Activated CD4-positive, alpha-beta memory T cell treated with anti-CD3 and anti-CD28 coated beads, Interleukin-2, amount 10 ng/mL, durations not matched to agents 7 days and 5 days (primary cell): ENCODE data around the gene LLGL2. TPM values are rescaled to one million over a fixed set of nuclear protein-coding genes. Genes with fewer than 3 reads are reported as not detected.
"Not testable (repeated sequence)": the region's sequence is repeated elsewhere in the genome, so short reads cannot be mapped to it uniquely, and the experiment has no call there.

Experiments
- CTCF ChIA-PET: fragments of 350-600 bp; sonication (Branson Sonifier 250); formaldehyde crosslinking; loops from one replicate; lab custom pipeline; 2021; ENCODE audit warnings: antibody characterized with exemption, inconsistent platforms; lab: Charles Lee
- POLR2A ChIA-PET: fragments of 350-600 bp; sonication (Branson Sonifier 250); formaldehyde crosslinking; loops from one replicate; lab custom pipeline; 2021; ENCODE audit warnings: antibody characterized with exemption; lab: Charles Lee
- DNase-seq: peaks from one replicate; pipeline ENCODE4 v3.0.0-alpha.2; 2020
- H3K27ac Mint-ChIP-seq: one replicate; pipeline ENCODE4 v1.8.0; 2021; ENCODE audit warnings: mild to moderate bottlenecking, mixed read lengths
- H3K27me3 Mint-ChIP-seq: one replicate; pipeline ENCODE4 v1.8.0; 2021; ENCODE audit warnings: mixed read lengths
- H3K36me3 Mint-ChIP-seq: one replicate; pipeline ENCODE4 v1.8.0; 2021; ENCODE audit warnings: low read depth, mixed read lengths
- H3K4me1 Mint-ChIP-seq: one replicate; pipeline ENCODE4 v1.8.0; 2021; ENCODE audit warnings: mixed read lengths
- H3K4me3 Mint-ChIP-seq: one replicate; pipeline ENCODE4 v1.8.0; 2021; ENCODE audit warnings: mild to moderate bottlenecking, mixed read lengths
- H3K9me3 Mint-ChIP-seq: one replicate; pipeline ENCODE4 v1.8.0; 2021; ENCODE audit warnings: mixed read lengths
- total RNA-seq, 2 experiments: library from RNA; stranded (reverse); gene quantifications; one replicate each; pipeline ENCODE4 v1.2.3, GENCODE V29; 2021

Gene LLGL2
- total RNA-seq, 2 experiments from 2014 or later: 25.9 to 27.8 TPM

DNA sequence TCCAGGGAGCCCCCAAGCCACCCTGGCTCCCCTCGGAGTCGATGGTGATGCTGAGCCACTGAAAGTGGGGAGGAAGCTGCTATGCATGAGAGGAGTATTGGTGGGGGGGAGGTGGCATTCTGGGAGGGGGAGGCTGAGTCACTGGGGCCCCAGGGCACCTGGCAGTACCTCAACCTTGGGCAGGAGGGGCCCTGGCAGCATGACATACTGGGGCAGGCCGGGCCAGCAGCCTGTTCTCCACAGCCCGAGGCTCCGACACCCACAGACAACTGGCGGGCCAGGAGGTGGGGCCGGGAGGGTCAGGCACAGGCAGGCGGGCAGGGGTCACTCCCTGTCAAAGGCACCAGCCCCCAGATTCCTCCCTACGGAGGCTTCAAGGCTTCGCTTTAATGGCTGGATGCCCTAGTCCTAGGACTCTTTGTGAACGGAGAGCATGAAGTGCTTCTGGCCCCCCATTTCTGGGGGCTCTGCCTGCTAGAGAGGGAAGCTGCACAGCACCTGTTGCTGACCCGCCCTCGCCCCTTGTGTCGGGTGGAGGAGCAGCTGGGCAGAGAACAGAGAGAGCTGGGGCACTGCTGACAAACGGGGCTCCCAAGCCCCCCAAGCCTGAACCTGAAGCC is 11.1 kb upstream of the LLGL2 start:
- peaks cover 18% of the 10 kb centered on the region for H3K36me3 Mint-ChIP-seq
- peaks cover 26% of the 10 kb centered on the region for H3K4me1 Mint-ChIP-seq
- H3K4me3 Mint-ChIP-seq: no peak overlapping the region
- peaks cover 3% of the 10 kb centered on the region for H3K27me3 Mint-ChIP-seq
- DNase-seq: no peak
- ChIA-PET CTCF (interaction anchor here (0.9 kb wide), 1 partner anchor 58 kb away, joined by 4 read pairs; the partner anchor contains the start of gene TMEM94), POLR2A (no interaction called here)
- H3K9me3 Mint-ChIP-seq: no peaks in the 10 kb centered on the region
- H3K27ac Mint-ChIP-seq: no peak overlapping the region

DNA sequence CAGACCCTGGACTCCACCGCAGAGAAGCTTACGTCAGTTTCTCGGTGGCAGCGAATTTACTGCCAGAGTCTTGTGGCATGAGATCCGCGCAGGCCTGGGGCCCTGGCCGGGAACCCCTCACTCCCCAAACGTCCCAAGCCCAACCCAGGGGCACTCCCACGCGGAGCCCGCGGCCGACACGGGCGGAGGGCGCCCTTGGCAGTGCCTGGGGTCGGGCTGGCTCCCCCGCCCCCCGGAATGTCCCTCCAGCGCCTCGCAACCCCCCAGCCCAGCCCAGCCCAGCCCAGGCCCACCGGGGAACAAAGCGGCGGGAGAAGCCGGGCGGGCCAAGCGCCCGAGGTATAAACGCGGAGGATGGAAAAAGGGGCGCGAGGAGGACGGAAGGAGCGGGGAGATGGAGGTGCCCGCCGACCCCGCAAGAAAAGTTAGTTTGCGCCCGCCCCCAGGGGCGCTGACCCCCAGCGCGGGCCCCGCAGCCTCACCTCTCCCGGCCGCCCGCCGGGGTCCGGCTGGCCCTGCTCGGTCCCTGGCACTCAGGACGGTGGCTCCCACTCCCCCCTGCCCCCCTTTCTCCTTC is 10.5 kb upstream of the LLGL2 start:
- peak overlapping the region; percentile 65 for H3K4me3 Mint-ChIP-seq
- H3K36me3 Mint-ChIP-seq: peaks cover 22% of the 10 kb centered on the region
- POLR2A ChIA-PET: no interaction called here
- no peaks in the 10 kb centered on the region for H3K9me3 Mint-ChIP-seq
- H3K27ac Mint-ChIP-seq: no peak overlapping the region
- DNase-seq: no peak
- CTCF ChIA-PET: no interaction called here
- H3K27me3 Mint-ChIP-seq: peaks cover 3% of the 10 kb centered on the region
- H3K4me1 Mint-ChIP-seq: peaks cover 30% of the 10 kb centered on the region

DNA sequence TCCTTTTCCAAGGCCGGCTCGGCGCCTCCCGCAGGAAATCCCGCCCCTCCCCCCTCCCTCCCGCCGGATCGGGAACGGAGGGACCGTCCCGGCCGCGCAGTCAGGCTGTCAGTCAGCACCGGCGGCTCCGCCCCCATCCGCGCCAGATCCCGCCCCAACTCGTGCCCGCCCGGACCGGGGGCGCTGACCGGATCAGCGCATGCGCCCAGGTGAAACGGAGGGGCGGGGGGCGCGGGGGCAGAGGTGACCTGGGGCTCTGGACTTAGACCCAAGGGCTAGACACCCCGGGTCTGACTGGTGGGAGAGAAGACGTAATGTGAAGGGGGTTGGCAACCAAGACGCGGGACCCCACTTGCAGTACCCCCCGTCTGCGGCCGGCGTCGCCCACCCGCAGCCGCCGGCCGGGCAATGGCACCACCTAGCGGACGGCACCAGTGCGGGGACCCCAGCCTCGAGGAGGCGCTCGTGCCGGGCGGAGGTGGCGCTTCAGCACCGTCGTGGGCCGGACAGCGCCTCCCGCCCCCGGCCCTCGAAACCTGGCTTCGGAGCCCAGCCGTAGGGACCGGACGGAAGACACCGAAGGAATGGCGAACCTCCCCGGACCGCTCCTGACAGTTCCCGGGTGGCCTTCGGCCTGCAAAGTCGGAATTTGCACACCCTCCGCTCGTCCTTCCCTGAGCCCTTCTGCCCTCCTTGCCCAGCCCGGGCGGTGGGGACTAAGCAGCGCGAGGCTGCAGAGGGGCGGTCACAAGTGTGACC is 9.8 kb upstream of the LLGL2 start, which contains the start of gene CASKIN2:
Gene CASKIN2, minus strand, starts transcription at position 42 of the 759 bp plus-strand sequence. CDS start 1,733 bp downstream, outside the sequence.
- no peak within 1 kb of the TSS for H3K27ac Mint-ChIP-seq
- H3K27me3 Mint-ChIP-seq: peaks cover 3% of the 10 kb centered on the region
- CTCF ChIA-PET: interaction anchor here (0.7 to 1.7 kb wide), 16 partner anchors 10 to 263 kb away, joined by 3 to 17 read pairs (median 4); partner anchors contain the start of genes GRB2, LLGL2, SLC25A19 and SMIM5
- H3K36me3 Mint-ChIP-seq: peaks cover 22% of the 10 kb centered on the region
- H3K4me1 Mint-ChIP-seq: peaks cover 30% of the 10 kb centered on the region
- POLR2A ChIA-PET: interaction anchor here (0.7 to 4.1 kb wide), 14 partner anchors 11 to 777 kb away, joined by 3 to 45 read pairs (median 6); partner anchors contain the start of genes GGA3, GRB2, LLGL2 and MRPS7
- DNase-seq: peak; percentile 82
- H3K4me3 Mint-ChIP-seq: peak within 1 kb of the TSS; percentile 65
- H3K9me3 Mint-ChIP-seq: no peaks in the 10 kb centered on the region

DNA sequence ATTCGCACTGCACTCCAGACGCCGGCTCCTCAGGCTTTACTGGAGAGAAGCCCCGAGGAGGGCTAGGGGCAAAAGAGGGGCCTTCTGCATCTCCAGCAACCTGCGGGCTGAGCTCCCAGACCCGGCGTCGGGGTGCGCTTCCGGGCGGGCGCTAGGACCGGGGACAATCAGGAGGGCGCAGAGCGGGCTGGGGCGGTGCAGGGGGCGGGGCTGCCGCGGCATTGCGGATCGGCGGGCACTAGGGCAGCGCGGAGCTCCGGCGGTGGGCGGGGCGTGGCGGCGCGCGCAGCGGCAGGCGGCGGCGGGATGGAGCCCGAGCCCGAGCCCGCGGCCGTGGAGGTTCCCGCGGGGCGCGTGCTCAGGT is 9.3 kb upstream of the LLGL2 start, which contains the start of gene TSEN54:
Gene TSEN54, plus strand, starts transcription at position 274 of the 364 bp plus-strand sequence. Its CDS starts 33 bp downstream, at position 307.
- Mint-ChIP-seq H3K36me3 (peaks cover 28% of the 10 kb centered on the region), H3K4me3 (peak within 1 kb of the TSS; percentile 94), H3K27me3 (peaks cover 3% of the 10 kb centered on the region), H3K27ac (peak within 1 kb of the TSS; percentile 89), H3K9me3 (no peaks in the 10 kb centered on the region), H3K4me1 (peaks cover 30% of the 10 kb centered on the region)
- ChIA-PET POLR2A (interaction anchor here (0.5 to 4.1 kb wide), 17 partner anchors 10 to 778 kb away, joined by 3 to 45 read pairs (median 5); partner anchors contain the start of genes GGA3, GRB2, LLGL2 and MRPS7), CTCF (interaction anchor here (0.7 to 1.7 kb wide), 19 partner anchors 9 to 360 kb away, joined by 3 to 17 read pairs (median 4); partner anchors contain the start of genes GRB2, LLGL2, SLC25A19 and SMIM5)
- DNase-seq: peak; percentile 96

GRCh38 chr17:75516619-75517296 is 8.7 kb upstream of the LLGL2 start:
- Mint-ChIP-seq H3K27ac (peak overlapping the region; percentile 89), H3K36me3 (peaks cover 30% of the 10 kb centered on the region), H3K4me1 (peaks cover 30% of the 10 kb centered on the region), H3K9me3 (no peaks in the 10 kb centered on the region), H3K4me3 (peak overlapping the region; percentile 94), H3K27me3 (peaks cover 3% of the 10 kb centered on the region)
- CTCF ChIA-PET: interaction anchor here (0.8 to 1.7 kb wide), 18 partner anchors 9 to 359 kb away, joined by 3 to 17 read pairs (median 4); partner anchors contain the start of genes GRB2, LLGL2, SLC25A19 and SMIM5
- DNase-seq: peak; percentile 45
- POLR2A ChIA-PET: interaction anchor here (0.5 to 4.1 kb wide), 18 partner anchors 10 to 778 kb away, joined by 3 to 45 read pairs (median 5); partner anchors contain the start of genes GGA3, GRB2, LLGL2 and MRPS7

- CTCF ChIA-PET: interaction anchor here (0.9 to 1.7 kb wide), 12 partner anchors 8 to 359 kb away, joined by 3 to 17 read pairs (median 6); partner anchors contain the start of genes GALK1, LLGL2, SLC25A19 and TMEM94
- POLR2A ChIA-PET: interaction anchor here (0.5 to 4.1 kb wide), 12 partner anchors 9 to 229 kb away, joined by 3 to 45 read pairs (median 6); partner anchors contain the start of genes LLGL2, SLC25A19 and TMEM94
- H3K27me3 Mint-ChIP-seq: peaks cover 3% of the 10 kb centered on the region
- H3K4me1 Mint-ChIP-seq: peaks cover 30% of the 10 kb centered on the region
- H3K36me3 Mint-ChIP-seq: peaks cover 33% of the 10 kb centered on the region
- peak overlapping the region; percentile 89 for H3K27ac Mint-ChIP-seq
- H3K4me3 Mint-ChIP-seq: peak overlapping the region; percentile 94
- H3K9me3 Mint-ChIP-seq: no peaks in the 10 kb centered on the region
- peak; percentile 57 for DNase-seq
Observed at GRCh38 chr17:75517297-75517865, 8.1 kb upstream of the LLGL2 start.

DNA sequence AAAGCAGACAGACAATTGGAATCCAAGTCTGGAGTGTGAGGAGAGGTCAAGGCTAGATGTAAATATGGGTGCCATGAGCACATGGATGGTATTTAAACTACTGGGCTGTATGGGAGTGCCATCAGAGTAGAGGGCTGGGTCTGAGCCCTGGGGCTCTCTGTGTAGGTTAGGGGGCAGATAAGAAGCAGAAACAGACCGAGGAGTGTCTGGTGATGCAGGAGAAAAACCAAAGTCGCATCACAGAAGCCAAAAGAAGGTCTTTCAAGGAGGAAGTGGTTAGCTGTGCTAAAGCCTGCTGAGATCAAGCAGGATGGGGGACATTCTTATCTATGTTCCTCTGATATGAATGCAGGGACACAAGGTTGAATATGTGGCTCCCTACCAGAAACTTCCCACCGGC is 7.3 kb upstream of the LLGL2 start:
- ChIA-PET POLR2A (interaction anchor here (1.2 to 4.1 kb wide), 5 partner anchors 8 to 61 kb away, joined by 4 to 45 read pairs (median 7); partner anchors contain the start of genes LLGL2 and TMEM94), CTCF (interaction anchor here (0.9 to 1.7 kb wide), 5 partner anchors 17 to 246 kb away, joined by 3 to 7 read pairs (median 3); partner anchors contain the start of genes GALK1 and SLC25A19)
- H3K36me3 Mint-ChIP-seq: peaks cover 37% of the 10 kb centered on the region
- peaks cover 30% of the 10 kb centered on the region for H3K4me1 Mint-ChIP-seq
- peak overlapping the region; percentile 94 for H3K4me3 Mint-ChIP-seq
- peak overlapping the region; percentile 89 for H3K27ac Mint-ChIP-seq
- H3K9me3 Mint-ChIP-seq: no peaks in the 10 kb centered on the region
- peak; percentile 66 for DNase-seq
- peaks cover 3% of the 10 kb centered on the region for H3K27me3 Mint-ChIP-seq

- no peak for DNase-seq
- peaks cover 32% of the 10 kb centered on the region for H3K4me1 Mint-ChIP-seq
- no peaks in the 10 kb centered on the region for H3K27me3 Mint-ChIP-seq
- peaks cover 42% of the 10 kb centered on the region for H3K36me3 Mint-ChIP-seq
- H3K4me3 Mint-ChIP-seq: no peak overlapping the region
- H3K27ac Mint-ChIP-seq: peak overlapping the region; percentile 89
- no peaks in the 10 kb centered on the region for H3K9me3 Mint-ChIP-seq
- ChIA-PET POLR2A (interaction anchor here (2.3 to 4.1 kb wide), 3 partner anchors 7 to 15 kb away, joined by 7 to 45 read pairs (median 29); partner anchors contain the start of gene LLGL2), CTCF (interaction anchor here (1.3 to 1.7 kb wide), 2 partner anchors 16 to 229 kb away, joined by 3 to 7 read pairs; no protein-coding TSS in a partner anchor)
Observed at GRCh38 chr17:75518983-75519537, 6.4 kb upstream of the LLGL2 start.

- H3K27ac Mint-ChIP-seq, POLR2A ChIA-PET, H3K9me3 Mint-ChIP-seq, DNase-seq, H3K27me3 Mint-ChIP-seq, H3K4me3 Mint-ChIP-seq: not testable (repeated sequence)
- Mint-ChIP-seq H3K36me3 (peaks cover 47% of the 10 kb centered on the region), H3K4me1 (peaks cover 34% of the 10 kb centered on the region)
- CTCF ChIA-PET: interaction anchor here (0.6 kb wide), 1 partner anchor 197 kb away, joined by 3 read pairs; no protein-coding TSS in a partner anchor
Observed at GRCh38 chr17:75520413-75520812, 5.1 kb upstream of the LLGL2 start.

DNA sequence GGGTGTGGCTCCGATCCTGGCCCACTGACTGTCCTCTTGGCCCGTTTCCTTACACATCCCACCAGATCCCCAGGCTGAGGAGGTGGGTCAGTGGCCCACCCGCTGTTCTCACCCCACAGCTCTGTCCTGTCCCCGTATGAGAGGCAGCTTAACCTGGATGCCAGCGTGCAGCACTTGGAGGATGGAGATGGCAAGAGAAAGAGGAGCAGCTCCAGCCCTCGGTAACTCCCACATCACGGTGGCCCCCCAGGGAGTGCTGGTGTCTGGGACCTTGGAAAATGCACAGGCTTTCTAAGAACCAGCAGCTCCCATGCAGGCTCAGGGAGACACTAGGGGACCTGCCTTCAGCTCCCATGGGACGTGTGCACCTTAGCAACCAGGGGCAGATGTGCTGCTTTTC is 4.2 kb upstream of the LLGL2 start:
- POLR2A ChIA-PET: no interaction called here
- Mint-ChIP-seq H3K4me3 (no peak overlapping the region), H3K9me3 (no peaks in the 10 kb centered on the region), H3K27me3 (peaks cover under 1% of the 10 kb centered on the region), H3K36me3 (peaks cover 47% of the 10 kb centered on the region), H3K27ac (no peak overlapping the region), H3K4me1 (peaks cover 37% of the 10 kb centered on the region)
- CTCF ChIA-PET: no interaction called here
- no peak for DNase-seq
